NCI-H2107 (cell line): ENCODE data around the gene CUL1.
"Not testable (repeated sequence)": the region's sequence is repeated elsewhere in the genome, so short reads cannot be mapped to it uniquely, and the experiment has no call there.

Experiments
- DNase-seq: peaks from one replicate; lab custom pipeline; 2025; lab: John Stamatoyannopoulos, UW

CUL1 gene

GRCh38 chr7:148697256-148698006 lies 1.3 kb upstream of the CUL1 start:
- DNase-seq, result no peak

- no peak for DNase-seq
Observed at GRCh38 chr7:148698007-148698396, 701 bp upstream of the CUL1 start.

- no peak for DNase-seq
Observed at GRCh38 chr7:148699024-148699781, 500 bp downstream of the CUL1 start.

GRCh38 chr7:148699782-148700629 lies 1.3 kb downstream of the CUL1 start:
- DNase-seq, result no peak

GRCh38 chr7:148700661-148701064 lies 2.0 kb downstream of the CUL1 start:
- DNase-seq, result no peak

GRCh38 chr7:148701414-148701813 lies 2.7 kb downstream of the CUL1 start:
- no peak for DNase-seq

GRCh38 chr7:148702876-148703670 lies 4.4 kb downstream of the CUL1 start:
- DNase-seq, result no peak

- not testable (repeated sequence) for DNase-seq
Observed at GRCh38 chr7:148703671-148703962, 4.9 kb downstream of the CUL1 start.

- no peak for DNase-seq
Observed at GRCh38 chr7:148704189-148704588, 5.5 kb downstream of the CUL1 start.

- no peak for DNase-seq
Observed at GRCh38 chr7:148704970-148705369, 6.3 kb downstream of the CUL1 start.

- no peak for DNase-seq
Observed at GRCh38 chr7:148706368-148706767, 7.7 kb downstream of the CUL1 start.

GRCh38 chr7:148708026-148708885 lies 9.6 kb downstream of the CUL1 start:
- DNase-seq, result no peak

GRCh38 chr7:148709014-148709413 lies 10.3 kb downstream of the CUL1 start:
- no peak for DNase-seq

GRCh38 chr7:148710426-148710825 lies 11.7 kb downstream of the CUL1 start:
- not testable (repeated sequence) for DNase-seq

- DNase-seq, result no peak
Observed at GRCh38 chr7:148711191-148712102, 12.7 kb downstream of the CUL1 start.

- DNase-seq, result no peak
Observed at GRCh38 chr7:148712678-148713329, 14.1 kb downstream of the CUL1 start.

- no peak for DNase-seq
Observed at GRCh38 chr7:148714498-148714897, 15.8 kb downstream of the CUL1 start.

GRCh38 chr7:148715027-148715426 lies 16.3 kb downstream of the CUL1 start:
- DNase-seq, result no peak

GRCh38 chr7:148717266-148717793 lies 18.6 kb downstream of the CUL1 start:
- DNase-seq, result no peak
